LHCN-M2 (cell line): Measurements from ENCODE around the gene FXYD4. TPM values are rescaled to one million over a fixed set of nuclear protein-coding genes. Genes with fewer than 3 reads are reported as not detected.

Experiments used
- DNase-seq: peaks from one replicate; pipeline ENCODE4 v3.0.0-alpha.2; 2012; ENCODE audit warnings: low read depth
- total RNA-seq: library from RNA; depleted of rRNA; stranded (reverse); fragments of >200 nt; gene quantifications from 2 replicates; pipeline ENCODE4 v1.2.3, GENCODE V29; 2014

Gene FXYD4
- total RNA-seq, 1 experiment from 2014 or later: not detected

GRCh38 chr10:43344051-43344450, 27.4 kb upstream of the FXYD4 start:
- no peak for DNase-seq

- no peak for DNase-seq
These were observed 23.4 kb upstream of the FXYD4 start for GRCh38 chr10:43347997-43348396.

GRCh38 chr10:43348511-43349312, 22.7 kb upstream of the FXYD4 start:
- DNase-seq: peak; percentile 62

GRCh38 chr10:43350156-43350555, 21.3 kb upstream of the FXYD4 start:
- no peak for DNase-seq

- no peak for DNase-seq
These were observed 20.8 kb upstream of the FXYD4 start for GRCh38 chr10:43350686-43351085.

GRCh38 chr10:43351301-43351700, 20.1 kb upstream of the FXYD4 start:
- no peak for DNase-seq

- DNase-seq: no peak
These were observed 18.5 kb upstream of the FXYD4 start for GRCh38 chr10:43352951-43353350.

GRCh38 chr10:43353495-43354329, 17.7 kb upstream of the FXYD4 start:
- DNase-seq: no peak

GRCh38 chr10:43354330-43354635, 17.2 kb upstream of the FXYD4 start:
- no peak for DNase-seq

GRCh38 chr10:43354879-43355380, 16.5 kb upstream of the FXYD4 start:
- DNase-seq: no peak

GRCh38 chr10:43355749-43356371, 15.6 kb upstream of the FXYD4 start:
- peak; percentile 46 for DNase-seq

GRCh38 chr10:43360086-43360485, 11.3 kb upstream of the FXYD4 start:
- DNase-seq: no peak

- no peak for DNase-seq
These were observed 9.8 kb upstream of the FXYD4 start for GRCh38 chr10:43361547-43362190.

GRCh38 chr10:43362191-43362839, 9.1 kb upstream of the FXYD4 start:
- no peak for DNase-seq

GRCh38 chr10:43365001-43365400, 6.4 kb upstream of the FXYD4 start:
- no peak for DNase-seq

- no peak for DNase-seq
These were observed 1.5 kb upstream of the FXYD4 start for GRCh38 chr10:43369921-43370320.

- DNase-seq: no peak
These were observed 693 bp upstream of the FXYD4 start for GRCh38 chr10:43370671-43371215.

- DNase-seq: no peak
These were observed 1.4 kb downstream of the FXYD4 start for GRCh38 chr10:43372765-43373361.

- DNase-seq: no peak
These were observed 2.0 kb downstream of the FXYD4 start for GRCh38 chr10:43373461-43373860.

- no peak for DNase-seq
These were observed 2.8 kb downstream of the FXYD4 start for GRCh38 chr10:43374194-43374593.
